HS-5 (cell line): ENCODE data around the gene KRT25.

ENCODE experiments used
- DNase-seq: peaks from one replicate; pipeline ENCODE4 v3.0.0-alpha.2; 2012; ENCODE audit warnings: low read depth

Gene KRT25, protein sequence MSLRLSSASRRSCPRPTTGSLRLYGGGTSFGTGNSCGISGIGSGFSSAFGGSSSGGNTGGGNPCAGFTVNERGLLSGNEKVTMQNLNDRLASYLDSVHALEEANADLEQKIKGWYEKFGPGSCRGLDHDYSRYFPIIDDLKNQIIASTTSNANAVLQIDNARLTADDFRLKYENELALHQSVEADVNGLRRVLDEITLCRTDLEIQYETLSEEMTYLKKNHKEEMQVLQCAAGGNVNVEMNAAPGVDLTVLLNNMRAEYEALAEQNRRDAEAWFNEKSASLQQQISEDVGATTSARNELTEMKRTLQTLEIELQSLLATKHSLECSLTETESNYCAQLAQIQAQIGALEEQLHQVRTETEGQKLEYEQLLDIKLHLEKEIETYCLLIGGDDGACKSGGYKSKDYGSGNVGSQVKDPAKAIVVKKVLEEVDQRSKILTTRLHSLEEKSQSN

GRCh38 chr17:40755231-40755630, at the start of gene KRT25:
Gene KRT25 (minus strand): TSS chr17:40755331. CDS start chr17:40755271, 60 bp downstream.
- no peak for DNase-seq

GRCh38 chr17:40803617-40804082, 48.5 kb upstream of the KRT25 start:
- peak; percentile 44 for DNase-seq

DNA sequence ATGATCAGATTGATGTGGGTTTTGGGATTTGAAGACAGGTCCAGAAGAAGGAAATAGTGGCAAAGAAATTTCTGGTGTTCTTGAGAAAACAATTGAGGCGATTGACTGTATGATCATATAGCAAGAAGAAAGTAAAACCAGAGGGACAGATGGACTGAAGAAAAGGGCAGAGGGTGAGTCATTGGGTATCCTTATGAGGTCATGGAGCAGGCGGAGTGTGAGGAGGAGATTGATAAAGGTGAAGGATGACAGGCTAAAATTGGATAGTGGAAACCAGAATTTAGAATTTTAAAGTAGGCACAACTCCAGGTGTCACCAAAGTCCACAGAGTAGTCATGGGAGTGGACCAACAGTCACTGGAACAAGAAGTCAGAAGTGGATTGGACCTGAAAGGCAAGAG, 46.0 kb upstream of the KRT25 start:
- no peak for DNase-seq

DNA sequence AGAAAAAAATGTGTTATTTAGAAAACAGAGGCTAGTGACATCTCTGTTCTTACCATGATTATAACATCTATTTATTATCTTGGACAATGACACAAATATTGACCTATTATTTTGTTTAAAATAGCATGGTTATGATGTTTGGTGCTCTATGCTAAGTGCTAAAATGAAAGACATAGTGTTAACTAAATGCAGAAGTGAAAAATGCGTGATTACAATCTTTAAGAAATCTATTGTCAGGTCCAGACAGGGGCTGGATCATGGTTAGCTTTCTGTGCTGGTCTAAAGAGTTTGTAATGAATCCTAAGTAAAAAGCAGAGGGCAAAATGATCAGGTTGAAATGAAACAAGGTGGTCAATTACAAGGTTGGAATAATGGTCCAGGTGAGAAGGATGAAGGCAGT, 45.2 kb upstream of the KRT25 start:
- DNase-seq = no peak

GRCh38 chr17:40799859-40800258, 44.7 kb upstream of the KRT25 start, which contains the start of gene KRT28:
Gene KRT28 (minus strand): TSS chr17:40799959. CDS start chr17:40799893, 66 bp downstream.
- no peak for DNase-seq

- DNase-seq = no peak
Measured at GRCh38 chr17:40796846-40797245, 41.7 kb upstream of the KRT25 start.

- no peak for DNase-seq
Measured at GRCh38 chr17:40795019-40795667, 40.0 kb upstream of the KRT25 start.

GRCh38 chr17:40794466-40794865, 39.3 kb upstream of the KRT25 start:
- DNase-seq = no peak

DNA sequence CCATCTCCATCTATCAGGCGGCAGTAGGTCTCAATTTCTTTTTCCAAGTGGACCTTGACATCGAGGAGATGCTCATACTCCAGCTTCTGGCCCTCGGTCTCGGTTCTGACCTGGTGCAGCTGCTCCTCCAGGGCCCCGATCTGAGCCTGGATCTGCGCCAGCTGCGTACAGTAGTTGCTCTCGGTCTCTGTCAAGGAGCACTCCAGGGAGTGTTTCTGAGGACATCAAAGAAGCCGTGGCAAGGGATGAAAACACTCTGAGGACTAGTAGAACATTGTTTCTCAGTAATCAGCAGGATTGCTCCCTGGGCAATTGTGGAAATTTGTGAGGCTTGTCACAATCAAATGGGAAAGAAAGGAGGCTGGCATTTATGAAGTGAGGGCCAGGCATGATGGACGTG, 38.7 kb upstream of the KRT25 start:
- no peak for DNase-seq

- DNase-seq = no peak
Measured at GRCh38 chr17:40791787-40792436, 36.8 kb upstream of the KRT25 start.

DNA sequence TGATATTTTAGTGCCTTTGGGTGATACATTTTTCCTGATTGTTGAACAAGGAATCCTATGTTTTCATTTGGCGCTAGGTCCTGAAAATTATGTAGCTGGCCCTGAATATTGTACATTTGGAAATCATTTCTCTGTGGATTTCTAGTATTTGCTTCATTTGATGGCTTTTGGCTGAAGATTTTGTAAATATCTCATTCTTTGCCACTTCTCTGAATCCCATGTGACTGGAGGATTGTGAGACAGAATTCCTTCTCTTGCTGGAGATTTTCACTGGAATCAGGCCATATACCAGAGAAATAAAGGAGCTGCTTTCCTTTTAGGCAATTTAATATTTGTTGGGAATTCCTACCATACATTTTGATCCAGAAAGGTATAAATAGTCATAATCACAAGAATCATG, 36.0 kb upstream of the KRT25 start:
- DNase-seq = no peak

DNA sequence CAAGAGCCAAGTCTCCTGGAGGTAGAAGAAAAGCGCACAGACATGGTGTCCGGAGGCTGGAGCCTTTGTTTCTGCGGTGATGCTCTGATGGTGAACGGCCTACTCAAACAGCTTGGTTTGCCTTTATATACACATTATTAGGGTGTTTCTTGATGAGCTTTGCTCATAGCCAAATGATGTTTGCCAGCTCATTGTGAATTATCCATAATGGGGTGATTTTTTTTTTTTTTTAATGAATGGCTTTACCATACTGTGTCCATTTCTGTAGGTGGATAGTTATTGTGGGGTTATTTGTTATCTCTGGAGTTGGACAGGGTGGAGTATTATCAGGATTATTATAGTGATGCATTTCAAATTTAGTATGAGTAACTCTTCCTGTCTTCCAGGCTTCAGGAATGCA, 27.3 kb upstream of the KRT25 start, which contains the start of gene KRT27:
Gene KRT27 (minus strand): TSS at position 101 of the 400 bp plus-strand sequence. CDS start 57 bp downstream, at position 44.
- DNase-seq = no peak

GRCh38 chr17:40779181-40779909, 24.2 kb upstream of the KRT25 start:
- no peak for DNase-seq

DNA sequence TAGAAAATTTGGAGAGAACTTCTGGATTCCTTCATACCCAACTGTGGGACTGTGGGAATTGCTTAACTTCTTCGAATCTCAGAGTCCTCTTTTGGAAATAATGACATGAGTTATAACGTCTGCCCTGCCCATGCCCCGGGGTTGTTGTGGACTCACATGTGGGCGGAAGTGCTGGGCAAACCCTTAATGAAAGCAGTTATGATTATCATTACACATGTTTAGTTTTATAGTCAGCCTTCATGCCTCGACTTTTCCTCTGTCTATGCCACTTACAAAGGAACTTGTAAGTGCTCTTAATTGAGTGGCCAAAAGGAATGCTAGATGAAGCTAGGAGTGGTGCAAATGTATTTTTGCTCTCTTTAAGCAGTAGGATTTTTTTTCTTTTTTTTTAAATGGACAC, 23.3 kb upstream of the KRT25 start:
- no peak for DNase-seq

- DNase-seq = no peak
Measured at GRCh38 chr17:40777971-40778370, 22.8 kb upstream of the KRT25 start.

GRCh38 chr17:40777459-40777858, 22.3 kb upstream of the KRT25 start:
- no peak for DNase-seq

DNA sequence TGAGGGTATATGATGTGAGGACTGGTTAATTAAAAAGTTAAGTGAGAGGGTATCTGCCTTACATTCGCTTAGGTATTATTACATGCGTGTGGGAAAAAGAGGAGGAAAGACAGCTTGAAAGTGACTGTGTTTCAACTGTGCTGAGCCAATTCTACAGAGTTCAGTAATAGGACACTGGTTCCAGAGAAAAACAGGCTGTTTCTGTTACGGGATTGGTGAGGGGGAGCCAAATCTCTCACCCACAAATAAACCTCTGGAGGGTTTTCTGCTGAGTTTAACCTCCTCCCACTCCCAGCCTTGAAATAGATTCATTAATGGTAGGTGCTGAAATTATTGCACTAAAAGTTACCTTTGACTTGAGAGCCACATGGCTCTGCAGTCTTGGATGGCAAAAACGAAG, 20.8 kb upstream of the KRT25 start:
- DNase-seq = no peak

DNA sequence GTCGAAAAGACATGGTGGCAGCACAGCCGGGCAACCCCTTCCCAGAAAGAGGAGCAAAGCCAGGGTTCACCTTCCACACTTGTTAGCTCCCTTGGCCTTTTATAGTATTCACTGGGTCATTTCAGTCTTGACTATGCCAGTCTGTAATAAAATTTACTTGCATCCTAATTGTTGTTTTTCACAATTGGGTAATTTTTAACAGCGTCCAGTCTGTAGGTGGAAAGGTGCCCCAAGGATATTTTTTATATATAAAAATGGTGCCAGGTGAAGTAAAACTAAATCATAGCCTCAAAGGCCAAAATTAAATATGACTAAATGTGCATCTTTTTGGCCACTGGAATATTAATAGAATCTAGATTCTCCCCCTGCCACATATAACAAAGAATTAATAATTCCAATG, 17.0 kb upstream of the KRT25 start, which contains the start of gene KRT26:
Gene KRT26 (minus strand): TSS at position 101 of the 400 bp plus-strand sequence. CDS start 88 bp downstream, at position 13.
- no peak for DNase-seq

GRCh38 chr17:40765657-40766056, 10.5 kb upstream of the KRT25 start:
- DNase-seq = no peak

GRCh38 chr17:40763752-40764151, 8.6 kb upstream of the KRT25 start:
- no peak for DNase-seq

GRCh38 chr17:40760105-40761016, 5.2 kb upstream of the KRT25 start:
- DNase-seq = no peak
